A673 (cell line): ENCODE results near the gene EFCAB6. TPM values are rescaled to one million over a fixed set of nuclear protein-coding genes. Genes with fewer than 3 reads are reported as not detected.

Experiments used
- BruUV-seq: library from RNA; stranded (reverse); fragments of 400-500 nt; replicated peaks from 2 replicates; lab custom pipeline; 2021; lab: Mats Ljungman, UMichigan
- CTCF ChIA-PET: fragments of 300-600 bp; sonication (Branson Sonifier 250); formaldehyde crosslinking; loops from one replicate; lab custom pipeline; 2022; ENCODE audit warnings: antibody characterized with exemption; lab: Charles Lee
- POLR2A ChIA-PET: fragments of 300-600 bp; sonication (Branson Sonifier 250); formaldehyde crosslinking; loops from one replicate; lab custom pipeline; 2022; ENCODE audit warnings: antibody characterized with exemption; ENCODE audit not compliant: low non-redundant PET; lab: Charles Lee
- DNase-seq: peaks from one replicate; pipeline ENCODE4 v3.0.0-alpha.2; 2015; ENCODE audit warnings: low spot score
- H3K27ac ChIP-seq: fragments of 200-600 bp; sonication (generic); 2 replicates; pipeline ENCODE4 v1.5.1; 2016; ENCODE audit warnings: mixed run types, low read depth, mild to moderate bottlenecking, mixed read lengths, antibody characterized with exemption, low read length; ENCODE audit not compliant: poor library complexity, severe bottlenecking
- H3K27me3 ChIP-seq: fragments of 200-600 bp; sonication (generic); replicated peaks from 2 replicates; pipeline ENCODE4 v1.6.1; 2017; ENCODE audit warnings: mixed run types, low read depth, mild to moderate bottlenecking, mixed read lengths, antibody characterized with exemption, low read length; ENCODE audit not compliant: insufficient read depth, poor library complexity
- H3K36me3 ChIP-seq: fragments of 200-600 bp; sonication (generic); 2 replicates; pipeline ENCODE4 v1.6.1; 2016; ENCODE audit warnings: mixed run types, mild to moderate bottlenecking, mixed read lengths, antibody characterized with exemption, low read length; ENCODE audit not compliant: insufficient read depth, poor library complexity, severe bottlenecking
- H3K4me1 ChIP-seq: fragments of 200-600 bp; sonication (generic); 2 replicates; pipeline ENCODE4 v1.6.1; 2017; ENCODE audit warnings: mixed run types, mild to moderate bottlenecking, mixed read lengths, antibody characterized with exemption, low read length; ENCODE audit not compliant: insufficient read depth, poor library complexity, severe bottlenecking
- H3K4me3 ChIP-seq: fragments of 200-600 bp; sonication (generic); 2 replicates; pipeline ENCODE4 v1.5.1; 2016; ENCODE audit warnings: low read depth, mixed run types, mild to moderate bottlenecking, mixed read lengths, low read length; ENCODE audit not compliant: poor library complexity, severe bottlenecking
- H3K9me3 ChIP-seq: fragments of 200-600 bp; sonication (generic); 2 replicates; pipeline ENCODE4 v1.6.1; 2016; ENCODE audit warnings: mixed run types, low read depth, mild to moderate bottlenecking, mixed read lengths, antibody characterized with exemption, low read length; ENCODE audit not compliant: poor library complexity, severe bottlenecking
- CTCF ChIP-seq: fragments of 300-800, 200-600 bp; sonication (generic); conservative IDR thresholded peaks from 2 replicates; pipeline ENCODE4 v1.5.1; 2017; ENCODE audit warnings: low read depth, mild to moderate bottlenecking, antibody characterized with exemption, low read length, moderate library complexity, mixed read lengths
- EZH2 ChIP-seq: fragments of 200-600 bp; sonication (generic); IDR thresholded peaks from 2 replicates; pipeline ENCODE4 v1.6.1; 2017; ENCODE audit warnings: borderline replicate concordance, low read depth, mild to moderate bottlenecking, mixed read lengths, antibody characterized with exemption, low read length; ENCODE audit not compliant: poor library complexity, severe bottlenecking
- intact Hi-C: fragments of 100-400 bp; cut with micrococcal nuclease; formaldehyde crosslinking; loops from one replicate; pipeline ENCODE4 v1.10.0; 2022; ENCODE audit not compliant: unreplicated experiment
- total RNA-seq: library from RNA; stranded (reverse); gene quantifications from 2 replicates; pipeline ENCODE4 v1.2.3, GENCODE V29; 2021

EFCAB6 gene
- total RNA-seq, 1 experiment from 2014 or later: 0.41 TPM

GRCh38 chr22:43795320-43795719 is 16.8 kb downstream of the EFCAB6 start:
- Histone ChIP-seq H3K9me3 (no peaks in the 10 kb centered on the region), H3K4me1 (peaks cover 5% of the 10 kb centered on the region), H3K27ac (no peak overlapping the region), H3K36me3 (no peaks in the 10 kb centered on the region), H3K27me3 (peaks cover 6% of the 10 kb centered on the region), H3K4me3 (no peak overlapping the region)
- TF ChIP-seq CTCF (no peak), EZH2 (no peak)
- no TSS peak for BruUV-seq
- no peak for DNase-seq
- ChIA-PET CTCF (interaction anchor here (0.6 kb wide), 1 partner anchor 378 kb away, joined by 5 read pairs; no protein-coding TSS in a partner anchor), POLR2A (no interaction called here)
- intact Hi-C loops: loop anchor here (5.0 kb wide), 1 partner anchor 408 kb away; no protein-coding TSS in a partner anchor

GRCh38 chr22:43792905-43793304 is 19.2 kb downstream of the EFCAB6 start:
- H3K4me3 ChIP-seq: no peak overlapping the region
- no peak overlapping the region for H3K27ac ChIP-seq
- TF ChIP-seq EZH2 (no peak), CTCF (no peak)
- H3K9me3 ChIP-seq: no peaks in the 10 kb centered on the region
- intact Hi-C loops: no loop called here
- H3K27me3 ChIP-seq: peaks cover 20% of the 10 kb centered on the region
- CTCF ChIA-PET: no interaction called here
- H3K4me1 ChIP-seq: peaks cover 5% of the 10 kb centered on the region
- no TSS peak for BruUV-seq
- POLR2A ChIA-PET: no interaction called here
- peak; percentile 62 for DNase-seq
- H3K36me3 ChIP-seq: no peaks in the 10 kb centered on the region

- Histone ChIP-seq H3K27me3 (peaks cover 34% of the 10 kb centered on the region), H3K27ac (no peak overlapping the region), H3K36me3 (no peaks in the 10 kb centered on the region), H3K4me1 (peaks cover 5% of the 10 kb centered on the region), H3K9me3 (no peaks in the 10 kb centered on the region), H3K4me3 (no peak overlapping the region)
- BruUV-seq: no TSS peak
- intact Hi-C loops: no loop called here
- CTCF ChIA-PET: no interaction called here
- POLR2A ChIA-PET: no interaction called here
- peak; percentile 19 for DNase-seq
- no peak for TF ChIP-seq EZH2
- no peak for TF ChIP-seq CTCF
Measured at GRCh38 chr22:43789452-43789851, 22.7 kb downstream of the EFCAB6 start.
